ENCODE data around the gene CYRIA. TPM values are rescaled to one million over a fixed set of nuclear protein-coding genes. Genes with fewer than 3 reads are reported as not detected.

The CYRIA gene
- total and polyA plus RNA-seq, 11 donors, result 0.86 to 19.9 (median 2.7) TPM

DNA sequence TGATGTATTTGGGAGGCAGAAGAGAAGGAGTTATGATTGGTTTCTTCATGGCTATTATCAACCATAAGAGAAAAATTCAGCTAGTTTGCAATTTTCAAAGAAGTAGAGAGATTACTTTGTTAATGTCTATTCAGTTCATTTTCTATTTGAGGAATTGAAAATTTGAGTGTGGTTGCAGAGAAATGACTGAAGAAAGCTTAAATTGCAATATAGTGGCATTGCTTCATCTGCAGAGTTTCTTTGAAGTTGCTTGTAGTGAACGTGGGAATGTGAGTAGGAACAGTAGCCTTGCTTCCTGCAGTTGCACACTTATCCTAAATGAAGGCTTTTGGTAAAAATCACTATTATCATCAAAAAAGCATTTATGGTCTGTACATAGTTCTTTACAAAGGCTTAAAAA lies 14.7 kb upstream of the CYRIA start:
- H3K27me3 ChIP-seq, result no peaks in the 10 kb centered on the region
- H3K9me3 ChIP-seq, result peaks cover 0 to 15% (median 8%) of the 10 kb centered on the region in 12 donors
- H3K27ac ChIP-seq, result no peak overlapping the region
- no peak overlapping the region for H3K4me3 ChIP-seq
- DNase-seq, result no peak
- TF ChIP-seq POLR2A (IDR thresholded peaks at IDR 0.05) (no peak), CTCF (IDR thresholded peaks at IDR 0.05) (no peak)
- ATAC-seq, result no peak
- intact Hi-C loops (cut with DNase I), result no loop called here
- no peaks in the 10 kb centered on the region for H3K4me1 ChIP-seq
- H3K36me3 ChIP-seq, result no peaks in the 10 kb centered on the region
- WGBS, 4 donors, result 68 to 85% (median 72%) methylated on average over 1 of the region's 1 CpG

GRCh38 chr2:16678964-16679363 lies 13.3 kb upstream of the CYRIA start:
- Histone ChIP-seq H3K27me3 (no peaks in the 10 kb centered on the region), H3K4me3 (no peak overlapping the region), H3K9me3 (peaks cover 0 to 15% (median 8%) of the 10 kb centered on the region in 12 donors), H3K27ac (no peak overlapping the region), H3K4me1 (no peaks in the 10 kb centered on the region), H3K36me3 (no peaks in the 10 kb centered on the region)
- TF ChIP-seq CTCF (IDR thresholded peaks at IDR 0.05), result no peak
- no peak for TF ChIP-seq POLR2A (IDR thresholded peaks at IDR 0.05)
- ATAC-seq (no peak), DNase-seq (no peak)
- WGBS, 4 donors, result 91 to 96% (median 95%) methylated on average over 4 of the region's 4 CpGs
- intact Hi-C loops (cut with DNase I), result no loop called here

DNA sequence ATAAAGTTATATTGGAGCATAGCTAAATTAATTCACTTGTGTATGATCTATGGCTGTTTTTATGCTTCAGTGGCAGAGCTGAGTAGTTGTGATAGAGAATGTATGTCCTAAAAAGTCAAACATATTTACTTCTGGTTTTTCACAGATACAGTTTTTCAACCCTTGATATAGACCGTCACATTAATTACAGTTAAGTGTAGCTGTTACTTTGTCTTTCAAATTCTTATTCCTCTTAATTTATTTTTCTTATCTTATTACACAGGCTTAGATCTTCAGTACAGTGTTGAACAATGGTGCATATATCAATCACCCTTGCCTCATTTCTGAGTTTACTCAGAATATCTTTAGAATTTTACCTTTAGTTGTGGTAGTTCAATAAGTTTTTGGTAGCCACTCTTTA lies 12.2 kb upstream of the CYRIA start:
- DNase-seq (no peak), ATAC-seq (no peak)
- intact Hi-C loops (cut with DNase I), result no loop called here
- Histone ChIP-seq H3K36me3 (no peaks in the 10 kb centered on the region), H3K9me3 (peaks cover 0 to 15% (median 8%) of the 10 kb centered on the region in 12 donors), H3K4me1 (no peaks in the 10 kb centered on the region), H3K27me3 (no peaks in the 10 kb centered on the region), H3K27ac (no peak overlapping the region), H3K4me3 (no peak overlapping the region)
- WGBS, 4 donors, result 91 to 97% (median 97%) methylated on average over 1 of the region's 1 CpG
- TF ChIP-seq CTCF (IDR thresholded peaks at IDR 0.05), result no peak
- no peak for TF ChIP-seq POLR2A (IDR thresholded peaks at IDR 0.05)

DNA sequence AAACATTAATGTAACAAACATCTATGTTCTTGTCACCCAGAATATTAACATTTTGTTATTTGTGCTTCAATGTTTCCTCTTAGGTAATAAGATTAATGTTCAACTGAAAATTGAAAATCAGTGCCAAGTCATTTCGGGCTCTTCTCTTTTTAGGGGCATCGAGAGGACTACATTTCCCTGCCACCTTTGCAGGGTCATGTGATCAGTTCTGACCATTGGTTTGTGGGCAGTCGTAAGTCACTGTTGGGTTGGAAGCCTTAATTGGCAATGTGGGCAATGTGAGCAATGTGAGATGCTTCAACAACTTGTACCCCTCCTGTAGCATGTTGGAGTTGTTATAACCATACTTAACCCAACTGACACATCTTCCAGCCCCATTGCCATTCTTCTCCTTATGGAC lies 10.1 kb upstream of the CYRIA start:
- TF ChIP-seq CTCF (IDR thresholded peaks at IDR 0.05) (no peak), POLR2A (IDR thresholded peaks at IDR 0.05) (no peak)

More for the DNA sequence above, 10.1 kb upstream of the CYRIA start:
- intact Hi-C loops (cut with DNase I), result no loop called here
- Histone ChIP-seq H3K36me3 (no peaks in the 10 kb centered on the region), H3K4me1 (no peaks in the 10 kb centered on the region), H3K27ac (no peak overlapping the region), H3K4me3 (no peak overlapping the region), H3K27me3 (no peaks in the 10 kb centered on the region), H3K9me3 (peaks cover 0 to 15% (median 8%) of the 10 kb centered on the region in 12 donors)
- DNase-seq (no peak), ATAC-seq (no peak)
- WGBS, 4 donors, result 81 to 88% (median 88%) methylated on average over 3 of the region's 3 CpGs

All from heart left ventricle (tissue), 16 donors.